GM12878 (cell line): ENCODE measurements around the gene GINM1.

Experiments used
- CTCF ChIP-seq, 3 experiments: IDR thresholded peaks in 2 of 3; conservative IDR thresholded peaks in 1 of 3; 2 replicates each; pipeline ENCODE4 v1.5.1; 2011; ENCODE audit warnings: low read depth in 3 of 3, low read length in 3 of 3, mild to moderate bottlenecking in 3 of 3, control low read depth in 2 of 3, moderate library complexity in 2 of 3, inconsistent platforms in 1 of 3, mixed read lengths in 1 of 3; ENCODE audit not compliant: control insufficient read depth in 2 of 3, insufficient read depth in 1 of 3; ENCODE audit errors: extremely low read depth in 1 of 3
- EP300 ChIP-seq, 2 experiments: fragments of 150-350 bp in 1 of 2; IDR thresholded peaks; 2 replicates each; pipeline ENCODE4 v1.6.1; 2011 to 2012; ENCODE audit warnings: low read depth in 2 of 2, low read length in 2 of 2, borderline replicate concordance in 1 of 2, improper control_type of control experiment in 1 of 2, inconsistent platforms in 1 of 2; ENCODE audit not compliant: control insufficient read depth in 1 of 2
- POLR2A ChIP-seq: IDR thresholded peaks from 2 replicates; pipeline ENCODE4 v1.6.1; 2011; ENCODE audit warnings: low read depth, mild to moderate bottlenecking, low read length

DNA sequence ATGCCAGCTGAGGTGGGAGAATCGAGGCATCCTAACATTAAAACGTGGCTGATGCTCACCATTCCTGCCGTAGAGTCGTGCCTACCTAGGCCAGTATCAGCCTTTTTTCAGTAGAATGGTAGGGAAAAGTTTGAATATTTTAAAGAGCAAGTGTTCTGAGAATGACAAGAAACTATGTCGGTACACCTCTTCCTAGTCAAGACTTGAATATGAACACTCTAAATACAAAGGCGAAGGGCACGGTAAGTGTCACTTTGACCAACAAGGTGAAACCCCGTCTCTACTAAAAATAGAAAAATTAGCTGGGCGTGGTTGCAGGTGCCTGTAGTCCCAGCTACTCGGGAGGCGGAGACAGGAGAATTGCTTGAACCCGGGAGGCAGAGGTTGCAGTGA lies 1.0 kb downstream of the GINM1 start:
- TF ChIP-seq EP300 (IDR thresholded peaks at IDR 0.05; ENCODE audit: borderline replicate concordance in 1 of 2, control insufficient read depth in 1 of 2, low read depth in 2 of 2, low read length in 2 of 2) (no peak), CTCF (IDR thresholded peaks at IDR 0.05 in 2 of 3, conservative IDR thresholded peaks at IDR 0.05 in 1 of 3; ENCODE audit: control insufficient read depth in 2 of 3, extremely low read depth in 1 of 3, insufficient read depth in 1 of 3, low read depth in 3 of 3, low read length in 3 of 3) (no peak), POLR2A (no peak)
